ENCODE data around the gene COL2A1. TPM values are rescaled to one million over a fixed set of nuclear protein-coding genes. Genes with fewer than 3 reads are reported as not detected.

COL2A1 gene
- total and polyA plus RNA-seq, 9 of the 15 experiments (the other 6 are each of a cell fraction or from before 2014, with no cell fraction given): 0.46 TPM; not detected in 8

GRCh38 chr12:48050174-48050573 is 45.9 kb upstream of the COL2A1 start:
- Histone ChIP-seq H3K36me3 (ENCODE audit: control insufficient read depth, insufficient read depth, low read length) (peaks cover 67% of the 10 kb centered on the region), H3K4me3 (no peak overlapping the region), H3K9ac (ENCODE audit: insufficient read depth in 1 of 2, low read depth in 2 of 2, low read length in 2 of 2) (no peak overlapping the region), H3K27ac (ENCODE audit: extremely low read depth, low read depth, low read length) (no peak overlapping the region), H3K9me1 (ENCODE audit: control insufficient read depth, insufficient read depth, low read length) (no peaks in the 10 kb centered on the region), H3K27me3 (ENCODE audit: control insufficient read depth in 2 of 2, insufficient read depth in 2 of 2, low read length in 2 of 2) (no peaks in the 10 kb centered on the region), H3K4me2 (ENCODE audit: insufficient read depth, low read length) (no peak overlapping the region), H3K4me1 (replicated peaks in 1 of 2; ENCODE audit: control insufficient read depth in 2 of 2, insufficient read depth in 2 of 2, low read length in 2 of 2) (no peaks in the 10 kb centered on the region), H3K79me2 (ENCODE audit: control insufficient read depth, insufficient read depth, low read length) (no peaks in the 10 kb centered on the region), H3K9me3 (replicated peaks; ENCODE audit: control insufficient read depth, insufficient read depth, low read depth, low read length) (no peaks in the 10 kb centered on the region), H4K20me1 (replicated peaks; ENCODE audit: control insufficient read depth, insufficient read depth, low read length) (no peaks in the 10 kb centered on the region), H2AFZ (ENCODE audit: low read depth, low read length) (no peak overlapping the region)
- DNase-seq (ENCODE audit: extremely low read depth in 1 of 4, low spot score in 3 of 4) (no peak), FAIRE-seq (no peak), ATAC-seq (no peak)
- in situ Hi-C loops (cut with MboI) (no loop called here), intact Hi-C loops (cut with micrococcal nuclease) (no loop called here)
- no peak for TF ChIP-seq TARDBP (IDR thresholded peaks at IDR 0.05)
- TF ChIP-seq ETV1 (tag; conservative IDR thresholded peaks at IDR 0.05; ENCODE audit: low read depth): no peak
- TF ChIP-seq, protein P1, sequence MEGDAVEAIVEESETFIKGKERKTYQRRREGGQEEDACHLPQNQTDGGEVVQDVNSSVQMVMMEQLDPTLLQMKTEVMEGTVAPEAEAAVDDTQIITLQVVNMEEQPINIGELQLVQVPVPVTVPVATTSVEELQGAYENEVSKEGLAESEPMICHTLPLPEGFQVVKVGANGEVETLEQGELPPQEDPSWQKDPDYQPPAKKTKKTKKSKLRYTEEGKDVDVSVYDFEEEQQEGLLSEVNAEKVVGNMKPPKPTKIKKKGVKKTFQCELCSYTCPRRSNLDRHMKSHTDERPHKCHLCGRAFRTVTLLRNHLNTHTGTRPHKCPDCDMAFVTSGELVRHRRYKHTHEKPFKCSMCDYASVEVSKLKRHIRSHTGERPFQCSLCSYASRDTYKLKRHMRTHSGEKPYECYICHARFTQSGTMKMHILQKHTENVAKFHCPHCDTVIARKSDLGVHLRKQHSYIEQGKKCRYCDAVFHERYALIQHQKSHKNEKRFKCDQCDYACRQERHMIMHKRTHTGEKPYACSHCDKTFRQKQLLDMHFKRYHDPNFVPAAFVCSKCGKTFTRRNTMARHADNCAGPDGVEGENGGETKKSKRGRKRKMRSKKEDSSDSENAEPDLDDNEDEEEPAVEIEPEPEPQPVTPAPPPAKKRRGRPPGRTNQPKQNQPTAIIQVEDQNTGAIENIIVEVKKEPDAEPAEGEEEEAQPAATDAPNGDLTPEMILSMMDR (IDR thresholded peaks at IDR 0.05 in 2 of 3, conservative IDR thresholded peaks at IDR 0.05 in 1 of 3; ENCODE audit: insufficient read depth in 2 of 3, low read depth in 1 of 3, low read length in 3 of 3): no peak
- no peak for TF ChIP-seq DPF2 (IDR thresholded peaks at IDR 0.05)
- no peak for TF ChIP-seq ZNF384 (IDR thresholded peaks at IDR 0.05; ENCODE audit: low read depth, low read length)
- TF ChIP-seq ZNF316 (IDR thresholded peaks at IDR 0.05): no peak
- no peak for TF ChIP-seq CBX8 (IDR thresholded peaks at IDR 0.05; ENCODE audit: borderline replicate concordance, extremely low read depth, low read depth, low read length, poor library complexity, severe bottlenecking)
- TF ChIP-seq, protein P2, sequence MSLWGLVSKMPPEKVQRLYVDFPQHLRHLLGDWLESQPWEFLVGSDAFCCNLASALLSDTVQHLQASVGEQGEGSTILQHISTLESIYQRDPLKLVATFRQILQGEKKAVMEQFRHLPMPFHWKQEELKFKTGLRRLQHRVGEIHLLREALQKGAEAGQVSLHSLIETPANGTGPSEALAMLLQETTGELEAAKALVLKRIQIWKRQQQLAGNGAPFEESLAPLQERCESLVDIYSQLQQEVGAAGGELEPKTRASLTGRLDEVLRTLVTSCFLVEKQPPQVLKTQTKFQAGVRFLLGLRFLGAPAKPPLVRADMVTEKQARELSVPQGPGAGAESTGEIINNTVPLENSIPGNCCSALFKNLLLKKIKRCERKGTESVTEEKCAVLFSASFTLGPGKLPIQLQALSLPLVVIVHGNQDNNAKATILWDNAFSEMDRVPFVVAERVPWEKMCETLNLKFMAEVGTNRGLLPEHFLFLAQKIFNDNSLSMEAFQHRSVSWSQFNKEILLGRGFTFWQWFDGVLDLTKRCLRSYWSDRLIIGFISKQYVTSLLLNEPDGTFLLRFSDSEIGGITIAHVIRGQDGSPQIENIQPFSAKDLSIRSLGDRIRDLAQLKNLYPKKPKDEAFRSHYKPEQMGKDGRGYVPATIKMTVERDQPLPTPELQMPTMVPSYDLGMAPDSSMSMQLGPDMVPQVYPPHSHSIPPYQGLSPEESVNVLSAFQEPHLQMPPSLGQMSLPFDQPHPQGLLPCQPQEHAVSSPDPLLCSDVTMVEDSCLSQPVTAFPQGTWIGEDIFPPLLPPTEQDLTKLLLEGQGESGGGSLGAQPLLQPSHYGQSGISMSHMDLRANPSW (CRISPR knock-in tag; IDR thresholded peaks at IDR 0.05): no peak
- TF ChIP-seq DIDO1 (tag; IDR thresholded peaks at IDR 0.05; ENCODE audit: low read depth): no peak
- no peak for TF ChIP-seq PHF8 (IDR thresholded peaks at IDR 0.05; ENCODE audit: borderline replicate concordance, low read length)
- TF ChIP-seq FOXJ3 (CRISPR knock-in tag; IDR thresholded peaks at IDR 0.05): no peak
- CTCF ChIA-PET (ENCODE audit: low intra/inter-chr PET ratio): no interaction called here
- BruUV-seq (replicated peaks): no TSS peak
- POLR2A ChIA-PET: no interaction called here
- WGBS (ENCODE audit: insufficient coverage, low coverage, missing lambda C conversion rate): 92% methylated on average over 6 of the region's 6 CpGs
